SK-N-SH treated with all-trans-retinoic acid at 6 μM for 48 hours (cell line): ENCODE data around the gene CRX.

Source experiments
- ATAC-seq: fragments of 200-7000 bp; cut with Tn5 transposase; 3 replicates; pipeline ENCODE4 v1.9.1; 2020; ENCODE audit warnings: mild to moderate bottlenecking, moderate library complexity
- ARNTL ChIP-seq: fragments of 450-650 bp; formaldehyde crosslinking; IDR thresholded peaks from 2 replicates; pipeline ENCODE4 v1.5.0; 2020; ENCODE audit warnings: low read depth, mild to moderate bottlenecking, moderate library complexity, borderline replicate concordance
- BACH2 ChIP-seq: fragments of 250-450 bp; sonication (Bioruptor Pico); IDR thresholded peaks from 2 replicates; pipeline ENCODE4 v1.9.0; 2021; ENCODE audit warnings: mild to moderate bottlenecking, borderline replicate concordance
- CSDC2 ChIP-seq: fragments of 250-450 bp; sonication (Bioruptor Pico); IDR thresholded peaks from 2 replicates; pipeline ENCODE4 v1.5.0; 2020; ENCODE audit warnings: mild to moderate bottlenecking, moderate library complexity
- ESRRG ChIP-seq: fragments of 250-450 bp; sonication (Bioruptor Pico); IDR thresholded peaks from 2 replicates; pipeline ENCODE4 v1.6.1; 2021; ENCODE audit warnings: mild to moderate bottlenecking
- OSR1 ChIP-seq: fragments of 250-450 bp; sonication (Bioruptor Pico); IDR thresholded peaks from 2 replicates; pipeline ENCODE4 v1.8.0; 2022; ENCODE audit warnings: moderate library complexity, mild to moderate bottlenecking, inconsistent platforms
- PPARA ChIP-seq: fragments of 250-450 bp; sonication (Bioruptor Pico); IDR thresholded peaks from 2 replicates; pipeline ENCODE4 v1.5.0; 2020; ENCODE audit warnings: mild to moderate bottlenecking, borderline replicate concordance
- RARB ChIP-seq: fragments of 250-450 bp; sonication (Bioruptor Pico); IDR thresholded peaks from 2 replicates; pipeline ENCODE4 v1.8.0; 2021; ENCODE audit warnings: mild to moderate bottlenecking, moderate library complexity
- SNAI2 ChIP-seq: fragments of 250-450 bp; sonication (Bioruptor Pico); IDR thresholded peaks from 2 replicates; pipeline ENCODE4 v1.5.0; 2020; ENCODE audit warnings: mild to moderate bottlenecking, moderate library complexity
- TCF4 ChIP-seq: fragments of 250-450 bp; sonication (Bioruptor Pico); IDR thresholded peaks from 2 replicates; pipeline ENCODE4 v1.8.0; 2021; ENCODE audit warnings: mild to moderate bottlenecking, moderate library complexity, borderline replicate concordance
- TOX ChIP-seq: fragments of 250-450 bp; sonication (Bioruptor Pico); IDR thresholded peaks from 2 replicates; pipeline ENCODE4 v1.8.0; 2021; ENCODE audit warnings: mild to moderate bottlenecking, moderate library complexity, borderline replicate concordance
- ZFP3 ChIP-seq: fragments of 250-450 bp; sonication (Bioruptor Pico); IDR thresholded peaks from 2 replicates; pipeline ENCODE4 v1.5.0; 2020; ENCODE audit warnings: mild to moderate bottlenecking, moderate library complexity
- ZNF565 ChIP-seq: fragments of 450-650 bp; formaldehyde crosslinking; conservative IDR thresholded peaks from 2 replicates; pipeline ENCODE4 v1.5.0; 2020; ENCODE audit warnings: low read depth, mild to moderate bottlenecking, moderate library complexity
- TF ChIP-seq, protein P1 (sequence below): fragments of 250-450 bp; sonication (Bioruptor Pico); IDR thresholded peaks from 2 replicates; pipeline ENCODE4 v1.5.0; 2020; ENCODE audit warnings: mild to moderate bottlenecking, moderate library complexity
- TF ChIP-seq, protein P2 (sequence below): fragments of 250-450 bp; sonication (Bioruptor Pico); IDR thresholded peaks from 2 replicates; pipeline ENCODE4 v1.8.0; 2020; ENCODE audit warnings: mild to moderate bottlenecking, moderate library complexity, borderline replicate concordance
- TF ChIP-seq, protein P3 (sequence below): fragments of 250-450 bp; sonication (Bioruptor Pico); IDR thresholded peaks from 2 replicates; pipeline ENCODE4 v1.5.1; 2021; ENCODE audit warnings: mild to moderate bottlenecking, moderate library complexity
- TF ChIP-seq, protein P4 (sequence below): fragments of 250-450 bp; sonication (Bioruptor Pico); IDR thresholded peaks from 2 replicates; pipeline ENCODE4 v1.5.1; 2020; ENCODE audit warnings: low read depth, mild to moderate bottlenecking, moderate library complexity
- TF ChIP-seq, protein P5 (sequence below): fragments of 250-450 bp; sonication (Bioruptor Pico); IDR thresholded peaks from 2 replicates; pipeline ENCODE4 v1.8.0; 2021; ENCODE audit warnings: low read depth, mild to moderate bottlenecking, moderate library complexity, borderline replicate concordance

Gene CRX

DNA sequence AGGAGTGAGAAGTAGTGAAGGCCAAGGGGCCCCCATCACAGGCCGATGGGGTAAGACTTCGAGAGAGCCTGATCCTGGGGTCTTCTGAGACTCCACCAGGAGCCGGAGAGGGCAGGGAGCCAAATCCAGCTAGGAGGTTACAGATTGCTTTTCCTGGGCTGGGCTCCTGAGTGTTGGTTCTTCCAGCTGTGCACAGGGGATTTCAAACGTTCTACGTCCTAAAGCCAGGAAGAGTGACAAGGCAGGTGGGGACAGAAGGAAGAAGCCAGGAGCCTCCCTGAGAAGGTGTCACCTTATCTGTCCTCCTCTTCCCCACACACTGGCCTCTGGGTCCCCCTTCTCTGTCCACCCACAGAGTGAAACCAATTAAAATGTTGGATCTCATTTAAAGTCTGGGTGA, 21.2 kb downstream of the CRX start (continued):
- TF ChIP-seq, protein P1, sequence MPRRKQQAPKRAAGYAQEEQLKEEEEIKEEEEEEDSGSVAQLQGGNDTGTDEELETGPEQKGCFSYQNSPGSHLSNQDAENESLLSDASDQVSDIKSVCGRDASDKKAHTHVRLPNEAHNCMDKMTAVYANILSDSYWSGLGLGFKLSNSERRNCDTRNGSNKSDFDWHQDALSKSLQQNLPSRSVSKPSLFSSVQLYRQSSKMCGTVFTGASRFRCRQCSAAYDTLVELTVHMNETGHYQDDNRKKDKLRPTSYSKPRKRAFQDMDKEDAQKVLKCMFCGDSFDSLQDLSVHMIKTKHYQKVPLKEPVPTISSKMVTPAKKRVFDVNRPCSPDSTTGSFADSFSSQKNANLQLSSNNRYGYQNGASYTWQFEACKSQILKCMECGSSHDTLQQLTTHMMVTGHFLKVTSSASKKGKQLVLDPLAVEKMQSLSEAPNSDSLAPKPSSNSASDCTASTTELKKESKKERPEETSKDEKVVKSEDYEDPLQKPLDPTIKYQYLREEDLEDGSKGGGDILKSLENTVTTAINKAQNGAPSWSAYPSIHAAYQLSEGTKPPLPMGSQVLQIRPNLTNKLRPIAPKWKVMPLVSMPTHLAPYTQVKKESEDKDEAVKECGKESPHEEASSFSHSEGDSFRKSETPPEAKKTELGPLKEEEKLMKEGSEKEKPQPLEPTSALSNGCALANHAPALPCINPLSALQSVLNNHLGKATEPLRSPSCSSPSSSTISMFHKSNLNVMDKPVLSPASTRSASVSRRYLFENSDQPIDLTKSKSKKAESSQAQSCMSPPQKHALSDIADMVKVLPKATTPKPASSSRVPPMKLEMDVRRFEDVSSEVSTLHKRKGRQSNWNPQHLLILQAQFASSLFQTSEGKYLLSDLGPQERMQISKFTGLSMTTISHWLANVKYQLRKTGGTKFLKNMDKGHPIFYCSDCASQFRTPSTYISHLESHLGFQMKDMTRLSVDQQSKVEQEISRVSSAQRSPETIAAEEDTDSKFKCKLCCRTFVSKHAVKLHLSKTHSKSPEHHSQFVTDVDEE = no peak

DNA sequence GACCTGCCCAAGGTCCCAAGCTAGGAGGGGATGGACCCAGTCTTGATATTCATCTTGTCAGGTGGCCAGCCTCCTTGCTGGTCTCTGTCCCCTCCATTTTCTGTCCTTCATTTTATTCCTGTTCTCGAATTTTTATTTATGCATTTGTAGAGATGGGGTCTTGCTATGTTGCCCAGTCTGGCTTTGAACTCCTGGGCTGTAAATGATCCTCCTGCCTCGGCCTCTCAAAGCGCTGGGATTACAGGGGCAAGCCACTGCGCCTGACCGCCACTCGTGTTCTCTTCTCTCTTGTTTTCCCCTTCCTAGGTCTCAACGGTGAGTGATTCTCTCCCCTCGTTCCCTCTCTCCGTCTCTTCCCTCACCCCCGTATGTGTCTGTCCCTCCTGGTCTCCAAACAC, 26.7 kb downstream of the CRX start:
- no peak for ATAC-seq
- no peak for TF ChIP-seq RARB
- TF ChIP-seq TCF4 (CRISPR knock-in tag) = no peak
- TF ChIP-seq, protein P2, sequence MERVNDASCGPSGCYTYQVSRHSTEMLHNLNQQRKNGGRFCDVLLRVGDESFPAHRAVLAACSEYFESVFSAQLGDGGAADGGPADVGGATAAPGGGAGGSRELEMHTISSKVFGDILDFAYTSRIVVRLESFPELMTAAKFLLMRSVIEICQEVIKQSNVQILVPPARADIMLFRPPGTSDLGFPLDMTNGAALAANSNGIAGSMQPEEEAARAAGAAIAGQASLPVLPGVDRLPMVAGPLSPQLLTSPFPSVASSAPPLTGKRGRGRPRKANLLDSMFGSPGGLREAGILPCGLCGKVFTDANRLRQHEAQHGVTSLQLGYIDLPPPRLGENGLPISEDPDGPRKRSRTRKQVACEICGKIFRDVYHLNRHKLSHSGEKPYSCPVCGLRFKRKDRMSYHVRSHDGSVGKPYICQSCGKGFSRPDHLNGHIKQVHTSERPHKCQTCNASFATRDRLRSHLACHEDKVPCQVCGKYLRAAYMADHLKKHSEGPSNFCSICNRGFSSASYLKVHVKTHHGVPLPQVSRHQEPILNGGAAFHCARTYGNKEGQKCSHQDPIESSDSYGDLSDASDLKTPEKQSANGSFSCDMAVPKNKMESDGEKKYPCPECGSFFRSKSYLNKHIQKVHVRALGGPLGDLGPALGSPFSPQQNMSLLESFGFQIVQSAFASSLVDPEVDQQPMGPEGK = no peak
- TF ChIP-seq ARNTL = no peak
- no peak for TF ChIP-seq SNAI2 (CRISPR knock-in tag)
- no peak for TF ChIP-seq PPARA
- TF ChIP-seq CSDC2 (CRISPR knock-in tag) = no peak
- TF ChIP-seq BACH2 (CRISPR knock-in tag) = no peak
- no peak for TF ChIP-seq ESRRG
- TF ChIP-seq, protein P1 = no peak
- TF ChIP-seq OSR1 (CRISPR knock-in tag) = no peak
- no peak for TF ChIP-seq TOX
- TF ChIP-seq, protein P3, sequence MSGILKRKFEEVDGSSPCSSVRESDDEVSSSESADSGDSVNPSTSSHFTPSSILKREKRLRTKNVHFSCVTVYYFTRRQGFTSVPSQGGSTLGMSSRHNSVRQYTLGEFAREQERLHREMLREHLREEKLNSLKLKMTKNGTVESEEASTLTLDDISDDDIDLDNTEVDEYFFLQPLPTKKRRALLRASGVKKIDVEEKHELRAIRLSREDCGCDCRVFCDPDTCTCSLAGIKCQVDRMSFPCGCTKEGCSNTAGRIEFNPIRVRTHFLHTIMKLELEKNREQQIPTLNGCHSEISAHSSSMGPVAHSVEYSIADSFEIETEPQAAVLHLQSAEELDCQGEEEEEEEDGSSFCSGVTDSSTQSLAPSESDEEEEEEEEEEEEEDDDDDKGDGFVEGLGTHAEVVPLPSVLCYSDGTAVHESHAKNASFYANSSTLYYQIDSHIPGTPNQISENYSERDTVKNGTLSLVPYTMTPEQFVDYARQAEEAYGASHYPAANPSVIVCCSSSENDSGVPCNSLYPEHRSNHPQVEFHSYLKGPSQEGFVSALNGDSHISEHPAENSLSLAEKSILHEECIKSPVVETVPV = no peak

DNA sequence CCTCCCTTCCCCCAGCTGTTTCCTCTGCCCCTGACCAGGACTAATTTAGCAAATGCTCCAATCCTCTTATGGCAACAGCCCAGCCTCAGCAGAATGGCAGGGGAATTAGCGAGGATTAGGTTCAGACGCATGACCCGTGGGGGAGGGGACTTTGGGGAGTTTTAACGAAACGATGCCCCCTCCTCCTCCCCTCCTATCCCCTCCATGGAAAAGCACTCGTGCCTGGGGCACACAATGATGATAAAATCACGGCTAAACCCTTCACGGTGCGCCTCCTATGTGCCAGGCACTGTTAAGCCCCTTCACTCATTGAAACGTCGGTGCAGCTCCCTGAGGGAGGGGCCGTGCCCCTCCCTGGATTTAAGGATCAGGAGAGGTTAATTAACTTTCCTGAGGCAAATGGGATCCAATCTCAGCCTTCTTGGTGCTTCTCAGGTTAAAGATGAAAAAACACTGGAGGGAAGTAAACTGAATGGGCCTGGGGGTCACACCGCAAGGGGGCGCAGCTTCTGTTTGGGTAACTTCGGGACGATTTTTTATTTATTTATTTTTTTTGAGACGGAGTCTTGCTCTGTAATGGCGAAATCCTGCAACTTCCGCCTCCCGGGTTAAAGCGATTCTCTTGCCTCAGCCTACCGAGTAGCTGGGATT, 27.2 kb downstream of the CRX start:
- ATAC-seq = no peak
- TF ChIP-seq ESRRG (no peak), ZNF565 (CRISPR knock-in tag) (no peak), ZFP3 (CRISPR knock-in tag) (no peak), SNAI2 (CRISPR knock-in tag) (no peak), OSR1 (CRISPR knock-in tag) (no peak), CSDC2 (CRISPR knock-in tag) (no peak), BACH2 (CRISPR knock-in tag) (no peak), ARNTL (no peak), TOX (no peak), RARB (no peak), PPARA (no peak)
- TF ChIP-seq, protein P4, sequence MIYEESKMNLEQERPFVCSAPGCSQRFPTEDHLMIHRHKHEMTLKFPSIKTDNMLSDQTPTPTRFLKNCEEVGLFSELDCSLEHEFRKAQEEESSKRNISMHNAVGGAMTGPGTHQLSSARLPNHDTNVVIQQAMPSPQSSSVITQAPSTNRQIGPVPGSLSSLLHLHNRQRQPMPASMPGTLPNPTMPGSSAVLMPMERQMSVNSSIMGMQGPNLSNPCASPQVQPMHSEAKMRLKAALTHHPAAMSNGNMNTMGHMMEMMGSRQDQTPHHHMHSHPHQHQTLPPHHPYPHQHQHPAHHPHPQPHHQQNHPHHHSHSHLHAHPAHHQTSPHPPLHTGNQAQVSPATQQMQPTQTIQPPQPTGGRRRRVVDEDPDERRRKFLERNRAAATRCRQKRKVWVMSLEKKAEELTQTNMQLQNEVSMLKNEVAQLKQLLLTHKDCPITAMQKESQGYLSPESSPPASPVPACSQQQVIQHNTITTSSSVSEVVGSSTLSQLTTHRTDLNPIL = no peak
- TF ChIP-seq, protein P3 = no peak
- TF ChIP-seq, protein P5, sequence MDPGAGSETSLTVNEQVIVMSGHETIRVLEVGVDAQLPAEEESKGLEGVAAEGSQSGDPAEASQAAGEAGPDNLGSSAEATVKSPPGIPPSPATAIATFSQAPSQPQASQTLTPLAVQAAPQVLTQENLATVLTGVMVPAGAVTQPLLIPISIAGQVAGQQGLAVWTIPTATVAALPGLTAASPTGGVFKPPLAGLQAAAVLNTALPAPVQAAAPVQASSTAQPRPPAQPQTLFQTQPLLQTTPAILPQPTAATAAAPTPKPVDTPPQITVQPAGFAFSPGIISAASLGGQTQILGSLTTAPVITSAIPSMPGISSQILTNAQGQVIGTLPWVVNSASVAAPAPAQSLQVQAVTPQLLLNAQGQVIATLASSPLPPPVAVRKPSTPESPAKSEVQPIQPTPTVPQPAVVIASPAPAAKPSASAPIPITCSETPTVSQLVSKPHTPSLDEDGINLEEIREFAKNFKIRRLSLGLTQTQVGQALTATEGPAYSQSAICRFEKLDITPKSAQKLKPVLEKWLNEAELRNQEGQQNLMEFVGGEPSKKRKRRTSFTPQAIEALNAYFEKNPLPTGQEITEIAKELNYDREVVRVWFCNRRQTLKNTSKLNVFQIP (CRISPR knock-in tag) = no peak
